NCI-H1694 (cell line): ENCODE data around the gene GDF15.
A peak's percentile ranks its signal among the peaks of the same experiment; 100 is the strongest.
"Not testable (repeated sequence)": the region's sequence is repeated elsewhere in the genome, so short reads cannot be mapped to it uniquely, and the experiment has no call there.

Source experiments
- DNase-seq: peaks from one replicate; lab custom pipeline; 2025; lab: John Stamatoyannopoulos, UW

Gene GDF15

GRCh38 chr19:18392417-18392816 lies 6.5 kb downstream of the GDF15 start:
- DNase-seq: no peak

GRCh38 chr19:18392926-18393325 lies 7.0 kb downstream of the GDF15 start:
- DNase-seq: no peak

- DNase-seq: no peak
Measured at GRCh38 chr19:18393836-18394235, 7.9 kb downstream of the GDF15 start.

- DNase-seq: no peak
Measured at GRCh38 chr19:18396471-18397241, 10.7 kb downstream of the GDF15 start.

- no peak for DNase-seq
Measured at GRCh38 chr19:18397242-18398202, 11.6 kb downstream of the GDF15 start, which contains the start of gene LRRC25. TSS of gene LRRC25 (minus strand) at chr19:18397622. CDS start at chr19:18396963, 659 bp downstream.

- no peak for DNase-seq
Measured at GRCh38 chr19:18399008-18399407, 13.1 kb downstream of the GDF15 start.

GRCh38 chr19:18401580-18402112 lies 15.7 kb downstream of the GDF15 start:
- no peak for DNase-seq

- not testable (repeated sequence) for DNase-seq
Measured at GRCh38 chr19:18402455-18403248, 16.7 kb downstream of the GDF15 start.

GRCh38 chr19:18405754-18406153 lies 19.8 kb downstream of the GDF15 start:
- DNase-seq: not testable (repeated sequence)

- no peak for DNase-seq
Measured at GRCh38 chr19:18406749-18407148, 20.8 kb downstream of the GDF15 start.

GRCh38 chr19:18408053-18408476 lies 22.1 kb downstream of the GDF15 start:
- peak; percentile 38 for DNase-seq

GRCh38 chr19:18412610-18413239 lies 26.8 kb downstream of the GDF15 start:
- DNase-seq: no peak

- no peak for DNase-seq
Measured at GRCh38 chr19:18414504-18415177, 28.7 kb downstream of the GDF15 start.

GRCh38 chr19:18415178-18415867 lies 29.4 kb downstream of the GDF15 start:
- no peak for DNase-seq

GRCh38 chr19:18416778-18417249 lies 30.9 kb downstream of the GDF15 start:
- peak; percentile 38 for DNase-seq

GRCh38 chr19:18417250-18418028 lies 31.5 kb downstream of the GDF15 start:
- no peak for DNase-seq

GRCh38 chr19:18418029-18418482 lies 32.1 kb downstream of the GDF15 start:
- DNase-seq: no peak

GRCh38 chr19:18418483-18419194 lies 32.7 kb downstream of the GDF15 start:
- DNase-seq: no peak
